ENCODE measurements around the gene SPARC.
"Not testable (repeated sequence)": the region's sequence is repeated elsewhere in the genome, so short reads cannot be mapped to it uniquely, and the experiment has no call there.

The SPARC gene

GRCh38 chr5:151700820-151701219, 14.1 kb upstream of the SPARC start:
- no peak for DNase-seq (ENCODE audit: low read depth in 2 of 2)

DNA sequence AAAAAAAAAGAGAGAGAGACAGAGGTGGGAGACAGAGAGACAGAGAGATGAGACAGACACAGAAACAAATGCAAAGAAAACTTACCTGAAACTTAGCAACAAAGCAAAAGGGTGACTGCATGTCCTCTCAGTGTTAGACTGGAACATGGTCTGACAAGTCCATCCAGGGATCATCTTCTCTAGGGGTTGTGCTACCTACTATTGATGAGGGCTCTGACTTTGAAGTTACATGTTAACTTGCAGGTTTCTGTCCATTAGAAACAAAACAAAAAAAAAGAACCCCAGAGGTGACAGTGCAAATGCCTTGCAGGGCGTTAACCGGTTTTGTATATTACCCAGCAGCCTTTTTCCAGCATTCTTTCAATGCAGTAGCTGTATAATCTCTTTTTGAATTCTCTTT, 13.6 kb upstream of the SPARC start:
- DNase-seq (ENCODE audit: low read depth in 2 of 2): no peak

DNA sequence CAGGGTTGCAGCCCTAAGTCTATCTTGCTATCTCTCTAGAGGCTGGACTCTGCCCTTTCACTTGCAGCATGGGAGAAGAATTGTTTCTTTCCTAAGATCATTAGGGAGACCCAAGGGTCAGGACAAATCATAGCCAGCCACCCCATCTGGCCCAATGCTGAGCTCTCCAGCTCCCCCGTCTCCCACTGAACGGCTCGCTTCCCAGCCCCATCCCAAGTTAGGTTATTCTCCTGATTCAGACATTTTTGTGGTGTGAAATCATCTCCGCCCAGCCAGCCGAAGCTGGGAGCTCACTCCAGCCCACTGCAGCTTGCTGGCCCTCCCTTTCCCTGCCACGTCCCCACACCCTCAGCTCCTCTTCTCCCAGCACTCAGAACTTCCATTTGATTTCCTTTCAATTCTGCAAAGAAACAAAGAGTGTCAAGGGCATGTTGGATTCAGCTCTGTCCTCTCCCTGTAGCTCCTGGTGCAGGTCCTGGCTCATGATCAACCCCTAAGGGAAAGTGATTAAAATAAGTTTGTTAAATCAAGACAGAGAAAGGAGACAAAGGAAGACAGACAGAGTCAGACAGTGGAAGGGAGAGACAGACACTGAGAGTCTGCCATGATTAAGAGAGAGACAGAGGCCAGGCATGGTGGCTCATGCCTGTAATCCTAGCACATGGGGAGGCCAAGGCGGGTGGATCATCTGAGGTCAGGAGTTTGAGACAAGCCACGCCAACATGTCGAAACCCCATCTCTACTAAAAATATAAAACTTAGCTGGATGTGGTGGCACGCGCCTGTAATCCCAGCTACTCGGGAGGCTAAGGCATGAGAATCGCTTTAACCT, 12.6 kb upstream of the SPARC start:
- DNase-seq (ENCODE audit: low read depth in 2 of 2): peak; percentile 97 to 98

DNA sequence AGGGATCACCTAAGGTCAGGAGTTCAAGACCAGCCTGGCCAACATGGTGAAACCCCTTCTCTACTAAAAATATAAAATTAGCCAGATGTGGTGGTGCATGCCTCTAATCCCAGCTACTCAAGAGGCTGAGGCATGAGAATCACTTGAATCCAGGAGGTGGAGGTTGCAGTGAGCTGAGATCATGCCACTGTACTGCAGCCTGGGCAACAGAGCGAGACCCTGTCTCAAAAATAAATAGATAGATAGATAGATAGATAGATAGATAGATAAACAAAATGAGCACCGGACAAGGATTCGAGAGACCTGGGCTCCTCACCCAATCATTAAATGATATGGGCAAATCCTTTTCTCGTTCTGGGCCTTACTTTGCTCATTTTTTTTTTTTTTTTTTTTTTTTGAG, 11.4 kb upstream of the SPARC start:
- not testable (repeated sequence) for DNase-seq (ENCODE audit: low read depth in 2 of 2)

- DNase-seq (ENCODE audit: low read depth in 2 of 2): no peak
These were observed 10.7 kb upstream of the SPARC start for GRCh38 chr5:151697452-151697851.

- DNase-seq (ENCODE audit: low read depth in 2 of 2): peak; percentile 100
These were observed 9.9 kb upstream of the SPARC start for GRCh38 chr5:151696470-151697061.

- no peak for DNase-seq (ENCODE audit: low read depth in 2 of 2)
These were observed 8.7 kb upstream of the SPARC start for GRCh38 chr5:151695464-151695863.

GRCh38 chr5:151694035-151694485, 7.3 kb upstream of the SPARC start:
- DNase-seq (ENCODE audit: low read depth in 2 of 2): no peak

- no peak for DNase-seq (ENCODE audit: low read depth in 2 of 2)
These were observed 5.6 kb upstream of the SPARC start for GRCh38 chr5:151692312-151692711.

DNA sequence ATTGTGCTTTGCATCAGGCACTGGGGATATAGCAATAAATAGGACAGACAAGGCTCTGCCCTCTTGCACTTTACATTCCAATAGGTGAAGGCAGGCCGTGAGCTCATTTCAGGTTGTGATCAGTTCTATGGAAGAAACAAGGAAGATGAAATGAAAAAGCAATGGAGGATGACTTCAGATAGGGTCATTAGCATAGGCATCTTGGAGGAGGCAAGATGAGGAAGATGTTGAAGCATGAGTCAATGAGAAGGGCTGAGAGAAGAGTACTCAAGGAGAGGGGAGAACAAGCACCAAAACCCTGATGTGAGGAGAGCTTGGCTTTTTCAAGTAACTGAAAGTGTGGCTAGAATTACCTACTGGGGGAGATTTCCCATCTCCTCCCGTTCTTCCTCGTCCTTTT, 5.0 kb upstream of the SPARC start:
- no peak for DNase-seq (ENCODE audit: low read depth in 2 of 2)

- not testable (repeated sequence) for DNase-seq (ENCODE audit: low read depth in 2 of 2)
These were observed 2.9 kb upstream of the SPARC start for GRCh38 chr5:151689591-151689990.

DNA sequence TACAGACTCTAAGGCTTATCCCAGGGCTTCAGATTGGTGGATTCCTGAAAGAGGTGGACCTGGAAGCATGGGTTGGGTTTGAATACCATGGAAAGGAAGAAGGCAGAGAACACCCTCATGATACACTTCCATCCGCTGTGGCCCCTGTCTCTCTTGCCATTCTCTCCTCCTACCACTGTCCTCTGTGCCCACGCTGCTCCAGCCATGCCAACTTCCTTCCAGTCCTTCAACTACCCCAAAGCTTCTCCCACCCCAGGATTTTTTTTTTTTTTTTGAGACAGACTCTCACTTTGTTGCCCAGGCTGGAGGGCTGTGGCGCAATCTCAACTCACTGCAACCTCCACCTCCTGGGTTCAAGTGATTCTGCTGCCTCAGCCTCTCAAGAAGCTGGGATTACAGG, 1.7 kb upstream of the SPARC start:
- DNase-seq (ENCODE audit: low read depth in 2 of 2): no peak

DNA sequence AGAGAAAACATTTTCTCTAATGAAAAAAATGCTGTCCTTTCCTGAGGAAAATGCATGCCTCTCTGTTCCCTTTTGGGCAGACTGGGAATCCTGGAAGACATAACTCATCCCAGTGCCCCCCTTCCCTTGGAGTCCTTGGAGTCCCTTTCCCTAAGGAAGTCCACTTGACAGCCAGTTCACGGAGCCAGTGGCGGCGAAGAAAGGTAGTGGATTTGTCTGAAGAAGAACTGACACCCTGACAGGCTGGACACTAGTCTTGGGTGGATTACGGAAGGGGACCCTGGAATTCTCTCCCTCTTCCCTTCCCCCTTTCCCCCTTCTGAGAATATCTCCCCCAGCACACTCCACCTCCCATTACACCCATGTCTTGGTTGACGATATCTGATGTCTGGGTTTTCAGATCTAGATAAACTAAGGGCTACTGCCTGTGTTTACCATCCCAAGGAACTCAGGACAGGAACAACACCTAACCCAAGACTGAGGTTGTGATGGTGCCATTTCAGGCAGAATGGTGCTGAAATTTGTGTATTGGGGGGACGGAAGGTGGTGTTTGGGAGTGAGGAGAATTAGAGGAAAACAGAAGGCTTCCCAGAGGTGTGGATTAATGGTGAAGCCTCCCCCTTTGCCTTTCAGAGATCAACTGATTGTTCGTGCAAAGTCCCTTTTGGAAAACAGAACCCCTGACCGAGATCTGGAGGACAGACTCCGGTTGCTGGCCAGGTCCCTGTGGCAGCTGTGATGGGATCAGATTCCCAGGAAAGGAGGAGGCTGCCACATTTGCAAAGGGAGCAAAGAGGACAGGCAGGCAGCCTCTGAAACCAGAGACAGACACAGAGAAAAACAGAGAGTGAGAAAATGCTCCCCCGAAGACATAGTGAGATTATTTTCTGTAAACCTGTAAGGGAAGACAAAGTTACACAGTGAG, 704 bp downstream of the SPARC start:
- no peak for DNase-seq (ENCODE audit: low read depth in 2 of 2)

DNA sequence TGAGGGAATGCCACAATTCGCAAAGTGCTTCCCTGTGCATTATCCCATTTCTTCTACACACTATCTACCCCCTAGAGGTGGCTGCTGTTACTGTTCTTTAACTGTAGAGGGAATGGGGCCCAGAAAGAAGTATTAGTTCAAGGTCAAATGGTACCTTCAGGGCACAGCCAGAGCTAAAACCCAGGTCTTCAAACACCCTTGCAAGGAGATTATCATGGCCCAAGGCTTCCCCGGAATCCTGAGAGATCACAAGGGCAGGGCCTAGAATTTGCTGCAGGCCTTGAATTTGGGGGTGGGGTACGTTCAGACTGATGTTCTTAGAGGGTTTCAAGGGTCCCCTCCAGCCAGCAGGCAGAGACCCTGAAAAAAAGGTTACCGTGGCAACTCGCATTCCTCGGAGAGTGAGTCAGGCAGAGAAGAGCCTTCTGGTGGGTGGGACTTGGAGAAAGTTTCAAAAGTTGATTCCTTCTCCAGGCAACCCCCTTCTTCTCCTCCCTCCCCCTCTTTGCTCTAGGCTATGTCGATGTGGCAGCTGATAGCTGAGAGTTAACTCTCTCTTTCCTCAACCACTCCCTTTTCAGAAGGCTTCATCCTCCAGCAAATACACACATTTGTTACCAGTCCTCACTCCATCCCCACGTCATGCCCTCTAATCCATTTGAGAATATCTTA, 1.9 kb downstream of the SPARC start:
- peak; percentile 97 for DNase-seq (ENCODE audit: low read depth in 2 of 2)

DNA sequence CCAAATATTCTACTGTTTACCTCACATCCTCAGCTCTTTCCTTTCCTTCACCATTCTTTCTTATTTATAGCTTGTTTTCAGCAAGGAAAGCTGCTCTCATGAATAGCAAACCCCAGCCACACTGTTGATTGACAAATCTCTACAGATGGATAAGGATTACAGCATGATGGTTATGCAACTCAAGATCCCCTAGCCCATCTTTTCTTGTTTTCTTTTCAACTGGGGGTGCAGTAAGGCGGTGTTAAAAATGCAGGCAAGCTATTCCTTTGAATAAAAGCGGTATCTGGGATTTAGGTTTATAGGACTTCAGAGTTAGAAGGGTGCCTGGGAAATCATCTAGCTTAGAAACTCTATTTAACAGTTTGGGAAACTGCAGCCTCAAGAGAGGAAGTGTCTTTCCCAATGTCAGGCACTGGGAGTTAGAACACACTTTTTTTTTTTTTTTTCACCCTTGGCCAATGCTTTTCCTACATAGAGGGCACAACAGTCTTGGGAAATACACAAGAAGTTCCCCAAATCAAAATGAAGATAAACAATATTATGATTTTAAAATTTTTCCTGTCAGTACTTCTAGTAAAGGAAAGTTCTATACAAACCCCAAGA, 2.6 kb downstream of the SPARC start:
- DNase-seq (ENCODE audit: low read depth in 2 of 2): no peak

DNA sequence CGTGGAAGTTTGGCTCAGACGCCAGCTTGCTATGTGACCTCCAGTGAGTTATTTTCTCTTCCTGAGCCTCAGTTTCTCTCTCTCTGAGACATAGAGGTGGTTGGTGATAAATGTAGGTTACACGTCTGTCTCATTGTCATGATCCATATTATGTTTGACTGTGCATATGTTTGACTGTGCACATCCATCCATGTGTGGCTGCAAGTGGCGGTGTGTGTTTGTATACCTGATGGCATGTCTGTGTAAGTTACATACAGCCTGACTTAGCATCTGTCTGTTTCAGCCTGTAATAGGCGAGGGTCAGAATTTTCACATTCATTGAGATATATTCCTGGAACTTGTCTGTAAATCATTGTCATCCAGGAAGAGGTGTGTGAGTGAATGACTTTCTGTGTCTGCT, 3.3 kb downstream of the SPARC start:
- no peak for DNase-seq (ENCODE audit: low read depth in 2 of 2)

DNA sequence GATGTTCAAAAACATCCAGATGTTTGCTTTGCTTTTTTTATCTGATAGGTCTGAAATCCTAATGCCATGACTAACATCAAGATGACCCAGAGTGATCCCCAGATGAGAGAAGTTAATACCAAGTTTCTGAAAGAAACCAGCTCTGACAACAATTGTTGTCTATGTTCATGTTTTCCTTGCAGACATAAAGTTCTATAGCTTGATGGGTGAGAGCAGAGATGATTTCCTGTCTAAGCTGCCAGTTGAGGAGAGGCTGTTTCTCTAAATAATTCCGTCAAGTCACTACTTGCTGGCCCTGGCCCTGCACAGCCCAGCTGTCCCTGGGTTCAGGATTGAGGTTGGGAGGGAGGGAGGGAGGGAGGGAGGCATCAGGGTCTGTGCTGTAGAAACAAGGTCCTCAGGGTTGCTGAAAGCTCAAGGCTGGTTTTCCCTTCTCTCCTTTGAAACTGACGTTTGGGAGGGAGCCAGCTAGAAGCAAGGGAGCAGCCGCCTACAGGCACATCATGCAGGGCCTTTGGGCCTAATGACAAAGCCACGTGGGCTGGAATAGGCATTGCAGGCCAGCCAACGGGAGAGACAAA, 3.9 kb downstream of the SPARC start:
- DNase-seq (ENCODE audit: low read depth in 2 of 2): no peak

GRCh38 chr5:151682240-151682639, 4.5 kb downstream of the SPARC start:
- no peak for DNase-seq (ENCODE audit: low read depth in 2 of 2)

DNA sequence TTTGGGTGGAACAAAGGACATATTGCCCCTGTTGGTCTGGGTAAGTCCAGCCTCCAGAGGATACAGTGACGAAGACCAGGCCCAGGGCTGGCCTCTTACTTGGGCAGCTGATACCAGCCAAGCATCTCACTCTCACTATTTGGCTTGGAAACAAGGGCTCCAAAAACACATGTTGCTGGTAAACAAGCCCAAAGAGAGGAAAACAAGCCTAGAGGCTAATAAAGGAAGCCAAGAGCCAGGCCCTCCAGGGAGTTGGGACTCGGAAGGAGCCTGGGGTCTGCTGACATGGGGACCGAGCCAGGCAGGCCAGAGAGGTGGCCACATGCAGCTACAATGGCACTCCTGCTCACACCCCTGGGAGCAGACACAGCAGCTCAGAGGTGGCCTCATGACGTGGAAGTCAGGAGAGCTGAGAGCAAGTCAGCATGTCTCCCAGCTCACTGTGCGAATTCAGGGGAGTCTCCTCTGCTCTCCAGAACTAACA, 5.7 kb downstream of the SPARC start:
- DNase-seq (ENCODE audit: low read depth in 2 of 2): no peak

GRCh38 chr5:151680156-151680505, 6.6 kb downstream of the SPARC start:
- not testable (repeated sequence) for DNase-seq (ENCODE audit: low read depth in 2 of 2)
